ENCODE results near the gene NHEJ1.

NHEJ1 gene

GRCh38 chr2:219174801-219175200, 14.2 kb upstream of the NHEJ1 start:
- no peak for DNase-seq
- H3K27me3 ChIP-seq (ENCODE audit: insufficient read depth, low read depth, severe bottlenecking), result no peaks in the 10 kb centered on the region
- no peak overlapping the region for H3K27ac ChIP-seq
- no peaks in the 10 kb centered on the region for H3K9me3 ChIP-seq (ENCODE audit: severe bottlenecking)
- TF ChIP-seq, protein P1, sequence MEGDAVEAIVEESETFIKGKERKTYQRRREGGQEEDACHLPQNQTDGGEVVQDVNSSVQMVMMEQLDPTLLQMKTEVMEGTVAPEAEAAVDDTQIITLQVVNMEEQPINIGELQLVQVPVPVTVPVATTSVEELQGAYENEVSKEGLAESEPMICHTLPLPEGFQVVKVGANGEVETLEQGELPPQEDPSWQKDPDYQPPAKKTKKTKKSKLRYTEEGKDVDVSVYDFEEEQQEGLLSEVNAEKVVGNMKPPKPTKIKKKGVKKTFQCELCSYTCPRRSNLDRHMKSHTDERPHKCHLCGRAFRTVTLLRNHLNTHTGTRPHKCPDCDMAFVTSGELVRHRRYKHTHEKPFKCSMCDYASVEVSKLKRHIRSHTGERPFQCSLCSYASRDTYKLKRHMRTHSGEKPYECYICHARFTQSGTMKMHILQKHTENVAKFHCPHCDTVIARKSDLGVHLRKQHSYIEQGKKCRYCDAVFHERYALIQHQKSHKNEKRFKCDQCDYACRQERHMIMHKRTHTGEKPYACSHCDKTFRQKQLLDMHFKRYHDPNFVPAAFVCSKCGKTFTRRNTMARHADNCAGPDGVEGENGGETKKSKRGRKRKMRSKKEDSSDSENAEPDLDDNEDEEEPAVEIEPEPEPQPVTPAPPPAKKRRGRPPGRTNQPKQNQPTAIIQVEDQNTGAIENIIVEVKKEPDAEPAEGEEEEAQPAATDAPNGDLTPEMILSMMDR (IDR thresholded peaks at IDR 0.05; ENCODE audit: low read depth, low read length), result no peak
- H3K36me3 ChIP-seq, result peaks cover 34% of the 10 kb centered on the region
- H3K4me3 ChIP-seq (ENCODE audit: low read depth, low read length), result no peak overlapping the region

DNA sequence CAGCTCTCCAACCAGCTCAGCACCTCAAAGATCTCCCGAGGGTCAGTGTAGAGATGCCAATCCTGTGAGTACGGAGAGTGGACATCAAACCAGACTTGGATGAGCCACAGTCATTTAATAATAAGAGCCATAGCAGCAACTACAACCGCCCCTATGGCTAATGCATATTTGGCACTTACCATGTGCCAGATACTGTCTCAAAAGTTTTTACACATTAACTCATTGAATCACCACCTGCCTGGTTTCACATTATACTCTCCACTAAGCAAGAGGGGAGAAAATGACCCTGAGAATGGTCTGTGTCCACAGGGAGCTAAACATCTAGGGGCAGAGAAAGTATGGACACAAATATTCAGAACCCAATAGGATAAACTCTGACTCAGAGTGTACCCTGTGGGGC, 13.5 kb upstream of the NHEJ1 start:
- TF ChIP-seq, protein P1 (IDR thresholded peaks at IDR 0.05; ENCODE audit: low read depth, low read length), result no peak
- Histone ChIP-seq H3K9me3 (ENCODE audit: severe bottlenecking) (no peaks in the 10 kb centered on the region), H3K4me3 (ENCODE audit: low read depth, low read length) (no peak overlapping the region), H3K27ac (no peak overlapping the region), H3K27me3 (ENCODE audit: insufficient read depth, low read depth, severe bottlenecking) (no peaks in the 10 kb centered on the region), H3K36me3 (peaks cover 28% of the 10 kb centered on the region)
- DNase-seq, result no peak

DNA sequence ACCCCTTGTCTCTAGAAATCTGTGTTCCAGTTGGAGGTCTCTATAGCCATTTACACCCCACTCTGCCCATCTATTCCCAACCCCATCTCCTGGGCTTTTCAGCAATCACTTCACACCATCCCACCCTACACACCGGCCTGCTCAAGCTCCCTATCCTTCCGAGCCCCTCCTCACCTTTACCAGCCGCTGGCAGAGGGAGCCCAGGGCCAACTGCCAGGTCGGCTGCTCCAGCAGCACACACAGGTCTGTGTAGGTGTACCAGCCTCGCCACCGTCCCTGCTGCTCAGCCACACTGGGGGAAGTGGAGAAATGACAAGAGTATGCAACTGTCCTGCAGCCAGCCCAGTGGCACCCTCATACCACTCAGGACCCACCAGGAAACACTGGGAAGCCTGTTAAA, 12.6 kb upstream of the NHEJ1 start:
- TF ChIP-seq, protein P1 (IDR thresholded peaks at IDR 0.05; ENCODE audit: low read depth, low read length), result no peak
- DNase-seq, result no peak
- H3K36me3 ChIP-seq, result peaks cover 24% of the 10 kb centered on the region
- no peaks in the 10 kb centered on the region for H3K9me3 ChIP-seq (ENCODE audit: severe bottlenecking)
- H3K27me3 ChIP-seq (ENCODE audit: insufficient read depth, low read depth, severe bottlenecking), result no peaks in the 10 kb centered on the region
- no peak overlapping the region for H3K4me3 ChIP-seq (ENCODE audit: low read depth, low read length)
- H3K27ac ChIP-seq, result no peak overlapping the region

DNA sequence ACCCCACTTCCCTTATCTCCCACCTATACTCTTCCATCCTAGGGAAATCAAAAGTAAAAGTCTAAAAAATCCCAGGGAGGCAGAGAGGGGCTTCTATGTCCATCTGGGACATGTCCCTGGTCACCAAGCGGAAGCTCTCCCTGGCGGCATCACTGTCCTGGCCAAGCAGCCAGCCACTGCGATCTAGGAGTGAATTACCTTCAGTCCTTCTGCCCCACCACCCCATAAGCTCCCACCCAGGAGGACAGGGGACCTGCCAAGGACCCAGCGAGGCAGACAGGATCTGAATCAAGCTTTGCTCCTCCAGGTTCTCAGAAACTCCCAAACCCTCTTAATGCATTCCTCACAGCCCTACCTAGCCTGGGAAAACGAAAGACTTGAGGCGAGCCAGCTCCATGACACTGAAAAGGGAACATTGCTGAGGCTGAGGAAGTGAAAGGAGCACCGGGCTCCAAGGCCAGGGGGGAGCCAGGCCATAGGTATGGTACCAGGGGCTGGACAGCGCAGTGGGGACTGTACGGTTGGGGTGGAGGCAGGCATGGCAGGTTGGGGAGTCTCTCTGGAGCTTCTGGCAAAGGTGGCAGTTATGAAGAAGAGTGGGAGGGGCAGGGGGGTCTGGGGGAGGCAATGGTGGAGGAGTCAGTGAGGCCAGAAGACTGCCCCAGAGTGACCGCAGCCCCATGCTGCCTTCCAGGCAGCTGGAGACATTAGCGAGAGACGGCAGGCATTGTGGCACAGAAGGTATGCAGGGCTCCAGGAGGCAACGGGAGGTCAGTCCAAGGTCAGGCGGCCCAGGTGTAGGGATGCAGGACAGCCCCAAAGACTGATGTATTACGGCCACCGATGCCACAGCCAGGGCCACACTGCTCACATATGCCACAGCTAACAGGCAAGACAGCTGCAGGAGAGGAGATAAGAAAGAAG, 11.9 kb upstream of the NHEJ1 start:
- Histone ChIP-seq H3K36me3 (peaks cover 24% of the 10 kb centered on the region), H3K27ac (no peak overlapping the region), H3K27me3 (ENCODE audit: insufficient read depth, low read depth, severe bottlenecking) (no peaks in the 10 kb centered on the region), H3K4me3 (ENCODE audit: low read depth, low read length) (no peak overlapping the region), H3K9me3 (ENCODE audit: severe bottlenecking) (no peaks in the 10 kb centered on the region)
- TF ChIP-seq, protein P1 (IDR thresholded peaks at IDR 0.05; ENCODE audit: low read depth, low read length), result no peak
- DNase-seq, result no peak

GRCh38 chr2:219171231-219171651, 10.6 kb upstream of the NHEJ1 start:
- peak; percentile 47 for DNase-seq
- TF ChIP-seq, protein P1 (IDR thresholded peaks at IDR 0.05; ENCODE audit: low read depth, low read length), result peak; percentile 65
- Histone ChIP-seq H3K9me3 (ENCODE audit: severe bottlenecking) (no peaks in the 10 kb centered on the region), H3K27ac (no peak overlapping the region), H3K27me3 (ENCODE audit: insufficient read depth, low read depth, severe bottlenecking) (no peaks in the 10 kb centered on the region), H3K4me3 (ENCODE audit: low read depth, low read length) (no peak overlapping the region), H3K36me3 (peaks cover 24% of the 10 kb centered on the region)
